Stimulated activated CD4-positive, alpha-beta T cell treated with anti-CD3 and anti-CD28 coated beads, Interleukin-12 subunit alpha, Interleukin-12 subunit beta, amount 100 ng/mL, for 24 hours (primary cell): ENCODE data around the gene C10orf95.

Experiments
- DNase-seq, 2 experiments: peaks; one replicate each; pipeline ENCODE4 v3.0.0-alpha.2; 2020; ENCODE audit warnings: low read depth in 2 of 2

The C10orf95 gene

DNA sequence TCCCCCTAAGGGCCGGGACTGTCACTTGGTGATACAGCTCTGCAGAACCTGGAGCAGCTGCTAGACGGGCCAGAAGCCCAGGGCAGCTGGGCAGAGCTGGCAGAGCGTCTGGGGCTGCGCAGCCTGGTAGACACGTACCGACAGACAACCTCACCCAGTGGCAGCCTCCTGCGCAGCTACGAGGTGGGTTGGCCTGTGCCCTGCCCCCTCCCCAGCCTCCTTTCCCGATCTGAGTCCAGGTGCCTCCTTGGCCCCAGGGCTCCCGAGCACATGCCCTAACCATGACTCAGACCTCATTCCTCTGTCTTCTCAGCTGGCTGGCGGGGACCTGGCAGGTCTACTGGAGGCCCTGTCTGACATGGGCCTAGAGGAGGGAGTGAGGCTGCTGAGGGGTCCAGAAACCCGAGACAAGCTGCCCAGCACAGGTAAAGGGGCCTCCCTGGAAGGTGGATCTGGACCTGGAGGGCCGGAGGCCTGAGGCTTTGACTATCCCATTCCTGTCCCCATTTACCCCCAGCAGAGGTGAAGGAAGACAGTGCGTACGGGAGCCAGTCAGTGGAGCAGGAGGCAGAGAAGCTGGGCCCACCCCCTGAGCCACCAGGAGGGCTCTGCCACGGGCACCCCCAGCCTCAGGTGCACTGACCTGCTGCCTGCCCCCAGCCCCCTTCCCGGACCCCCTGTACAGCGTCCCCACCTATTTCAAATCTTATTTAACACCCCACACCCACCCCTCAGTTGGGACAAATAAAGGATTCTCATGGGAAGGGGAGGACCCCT lies 49.4 kb downstream of the C10orf95 start:
- no peak for DNase-seq

DNA sequence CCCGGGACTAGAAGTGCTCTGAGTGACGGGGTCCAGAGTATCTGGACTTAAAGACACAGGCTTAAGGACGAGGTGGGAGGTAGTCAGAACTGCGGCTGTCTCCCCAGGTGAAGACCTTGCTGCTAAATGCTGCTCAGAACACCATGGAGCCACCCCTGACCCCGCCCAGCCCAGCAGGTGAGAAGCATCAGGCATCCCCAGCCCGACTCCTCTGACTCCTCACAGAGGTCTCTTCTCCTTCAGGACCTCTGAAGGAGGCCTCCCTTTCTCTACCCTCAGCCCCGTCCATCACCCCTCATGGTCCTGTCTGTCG lies 50.0 kb downstream of the C10orf95 start:
- DNase-seq, result no peak

DNA sequence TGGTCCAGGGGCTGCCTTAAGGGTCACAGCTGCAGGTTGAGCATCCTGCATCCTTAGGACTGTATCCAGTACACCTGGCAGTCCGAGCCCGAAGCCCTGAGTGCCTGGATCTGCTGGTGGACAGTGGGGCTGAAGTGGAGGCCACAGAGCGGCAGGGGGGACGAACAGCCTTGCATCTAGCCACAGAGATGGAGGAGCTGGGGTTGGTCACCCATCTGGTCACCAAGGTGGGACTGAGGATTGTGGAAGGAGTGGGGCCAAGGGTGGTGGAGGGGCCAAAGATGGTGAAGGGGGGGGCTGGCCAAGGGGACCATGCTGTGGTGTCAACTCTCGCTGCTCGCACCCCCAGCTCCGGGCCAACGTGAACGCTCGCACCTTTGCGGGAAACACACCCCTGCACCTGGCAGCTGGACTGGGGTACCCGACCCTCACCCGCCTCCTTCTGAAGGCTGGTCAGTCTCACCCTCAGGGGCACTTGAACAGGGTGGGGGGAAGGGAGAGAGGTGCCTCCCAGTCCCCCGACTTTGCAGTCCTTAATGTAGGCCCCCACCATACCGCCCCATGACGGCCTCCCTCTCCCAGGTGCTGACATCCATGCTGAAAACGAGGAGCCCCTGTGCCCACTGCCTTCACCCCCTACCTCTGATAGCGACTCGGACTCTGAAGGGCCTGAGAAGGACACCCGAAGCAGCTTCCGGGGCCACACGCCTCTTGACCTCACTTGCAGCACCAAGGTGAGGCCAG lies 50.6 kb downstream of the C10orf95 start:
- no peak for DNase-seq

DNA sequence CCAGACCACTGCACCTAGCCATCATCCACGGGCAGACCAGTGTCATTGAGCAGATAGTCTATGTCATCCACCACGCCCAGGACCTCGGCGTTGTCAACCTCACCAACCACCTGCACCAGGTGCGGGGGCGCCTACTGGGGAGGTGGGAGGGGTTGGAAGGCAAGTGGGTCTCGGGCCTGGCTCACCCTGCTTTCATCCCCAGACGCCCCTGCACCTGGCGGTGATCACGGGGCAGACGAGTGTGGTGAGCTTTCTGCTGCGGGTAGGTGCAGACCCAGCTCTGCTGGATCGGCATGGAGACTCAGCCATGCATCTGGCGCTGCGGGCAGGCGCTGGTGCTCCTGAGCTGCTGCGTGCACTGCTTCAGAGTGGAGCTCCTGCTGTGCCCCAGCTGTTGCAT lies 51.3 kb downstream of the C10orf95 start:
- DNase-seq, result no peak
